HepG2 (cell line): Measurements from ENCODE around the gene SLC2A6.

ENCODE experiments used
- ELF3 ChIP-seq: IDR thresholded peaks from 2 replicates; pipeline ENCODE4 v1.6.1; 2016; ENCODE audit warnings: missing genetic modification reagents, missing compliant biosample characterization
- EP300 ChIP-seq, 3 experiments: sonication (generic) in 1 of 3; formaldehyde crosslinking in 1 of 3; IDR thresholded peaks; 2 replicates each; pipeline versions ENCODE4 v1.5.1 to v1.6.1; 2011 to 2020; ENCODE audit warnings: low read depth in 2 of 3, low read length in 2 of 3, borderline replicate concordance in 1 of 3, improper control_type of control experiment in 1 of 3, mild to moderate bottlenecking in 1 of 3, missing genetic modification reagents in 1 of 3, moderate library complexity in 1 of 3
- HIVEP1 ChIP-seq: sonication (generic); formaldehyde crosslinking; IDR thresholded peaks from 2 replicates; pipeline ENCODE4 v1.4.0; 2020; ENCODE audit warnings: mild to moderate bottlenecking, missing genetic modification reagents
- JUNB ChIP-seq: sonication (generic); formaldehyde crosslinking; IDR thresholded peaks from 2 replicates; pipeline ENCODE4 v1.8.0; 2022; ENCODE audit warnings: missing genetic modification reagents, mild to moderate bottlenecking, borderline replicate concordance
- POLR2A ChIP-seq, 2 experiments: IDR thresholded peaks; 2 replicates each; pipeline ENCODE4 v1.6.1; 2011; ENCODE audit warnings: low read depth in 2 of 2, low read length in 2 of 2, mild to moderate bottlenecking in 1 of 2, moderate library complexity in 1 of 2; ENCODE audit not compliant: insufficient read depth in 1 of 2
- THAP11 ChIP-seq: IDR thresholded peaks from 2 replicates; pipeline ENCODE4 v1.6.1; 2016; ENCODE audit warnings: missing biosample characterization, missing genetic modification reagents
- TP53 ChIP-seq: sonication (generic); formaldehyde crosslinking; conservative IDR thresholded peaks from 2 replicates; pipeline ENCODE4 v1.4.0; 2020; ENCODE audit warnings: missing genetic modification reagents
- ZBTB10 ChIP-seq: sonication (generic); formaldehyde crosslinking; IDR thresholded peaks from 2 replicates; pipeline ENCODE4 v1.4.0; 2020; ENCODE audit warnings: missing genetic modification reagents, borderline replicate concordance
- ZNF234 ChIP-seq: sonication (generic); formaldehyde crosslinking; conservative IDR thresholded peaks from 2 replicates; pipeline ENCODE4 v1.5.1; 2020; ENCODE audit warnings: mild to moderate bottlenecking, missing genetic modification reagents
- ZNF292 ChIP-seq: sonication (generic); formaldehyde crosslinking; IDR thresholded peaks from 2 replicates; pipeline ENCODE4 v1.8.1; 2022; ENCODE audit warnings: mild to moderate bottlenecking, low read depth, missing genetic modification reagents, borderline replicate concordance
- ZNF414 ChIP-seq: sonication (generic); formaldehyde crosslinking; IDR thresholded peaks from 2 replicates; pipeline ENCODE4 v1.5.0; 2020; ENCODE audit warnings: missing genetic modification reagents

GRCh38 chr9:133426011-133426410 lies 52.9 kb downstream of the SLC2A6 start:
- TF ChIP-seq HIVEP1 (CRISPR knock-in tag): no peak
- TF ChIP-seq EP300 (IDR thresholded peaks at IDR 0.05; ENCODE audit: low read depth in 2 of 2, low read length in 2 of 2): no peak
- TF ChIP-seq EP300 (CRISPR knock-in tag; IDR thresholded peaks at IDR 0.05; ENCODE audit: borderline replicate concordance): no peak
- TF ChIP-seq ZNF292: no peak
- TF ChIP-seq JUNB (CRISPR knock-in tag): no peak
- no peak for TF ChIP-seq ZNF414 (CRISPR knock-in tag)
- TF ChIP-seq THAP11 (CRISPR knock-in tag): no peak
- TF ChIP-seq ZBTB10 (CRISPR knock-in tag): no peak
- TF ChIP-seq ZNF234: no peak
- TF ChIP-seq TP53 (CRISPR knock-in tag): no peak
- TF ChIP-seq POLR2A (IDR thresholded peaks at IDR 0.05; ENCODE audit: insufficient read depth in 1 of 2, low read depth in 2 of 2, low read length in 2 of 2): no peak
- TF ChIP-seq ELF3 (CRISPR knock-in tag): no peak
